Measurements from ENCODE around the gene RNF175.
"Not testable (repeated sequence)": the region's sequence is repeated elsewhere in the genome, so short reads cannot be mapped to it uniquely, and the experiment has no call there.

Gene RNF175

GRCh38 chr4:153684182-153684970, 75.4 kb downstream of the RNF175 start, which contains the start of gene TLR2:
TLR2 (plus strand) TSS chr4:153684280; CDS start chr4:153702908, 18,628 bp downstream.
- FAIRE-seq (no peak), DNase-seq (ENCODE audit: low spot score) (no peak)

GRCh38 chr4:153683763-153684181, 76.1 kb downstream of the RNF175 start:
- DNase-seq (ENCODE audit: low spot score) (no peak), FAIRE-seq (no peak)

- DNase-seq (ENCODE audit: low spot score) (no peak), FAIRE-seq (no peak)
Observed at GRCh38 chr4:153679486-153679885, 80.3 kb downstream of the RNF175 start.

- peak; percentile 84 for FAIRE-seq
Observed at GRCh38 chr4:153676984-153677383, 82.8 kb downstream of the RNF175 start.

GRCh38 chr4:153676486-153676885, 83.3 kb downstream of the RNF175 start:
- no peak for FAIRE-seq

More at GRCh38 chr4:153676984-153677383, 82.8 kb downstream of the RNF175 start:
- DNase-seq (ENCODE audit: low spot score) = peak; percentile 91

GRCh38 chr4:153669838-153670237, 90.0 kb downstream of the RNF175 start:
- DNase-seq (ENCODE audit: low spot score) (no peak), FAIRE-seq (no peak)

More at GRCh38 chr4:153676486-153676885, 83.3 kb downstream of the RNF175 start:
- DNase-seq (ENCODE audit: low spot score) = peak; percentile 39

GRCh38 chr4:153668647-153669046, 91.2 kb downstream of the RNF175 start:
- FAIRE-seq (no peak), DNase-seq (ENCODE audit: low spot score) (no peak)

- DNase-seq (ENCODE audit: low spot score); FAIRE-seq: not testable (repeated sequence)
Observed at GRCh38 chr4:153666505-153666904, 93.3 kb downstream of the RNF175 start.

- no peak for FAIRE-seq
- no peak for DNase-seq (ENCODE audit: low spot score)
Observed at GRCh38 chr4:153663667-153664066, 96.2 kb downstream of the RNF175 start.

- no peak for DNase-seq (ENCODE audit: low spot score)
- FAIRE-seq = no peak
Observed at GRCh38 chr4:153661908-153662307, 97.9 kb downstream of the RNF175 start.

GRCh38 chr4:153661215-153661822, 98.5 kb downstream of the RNF175 start:
- FAIRE-seq (no peak), DNase-seq (ENCODE audit: low spot score) (no peak)
